ENCODE measurements around the gene KCNQ2.

The KCNQ2 gene

DNA sequence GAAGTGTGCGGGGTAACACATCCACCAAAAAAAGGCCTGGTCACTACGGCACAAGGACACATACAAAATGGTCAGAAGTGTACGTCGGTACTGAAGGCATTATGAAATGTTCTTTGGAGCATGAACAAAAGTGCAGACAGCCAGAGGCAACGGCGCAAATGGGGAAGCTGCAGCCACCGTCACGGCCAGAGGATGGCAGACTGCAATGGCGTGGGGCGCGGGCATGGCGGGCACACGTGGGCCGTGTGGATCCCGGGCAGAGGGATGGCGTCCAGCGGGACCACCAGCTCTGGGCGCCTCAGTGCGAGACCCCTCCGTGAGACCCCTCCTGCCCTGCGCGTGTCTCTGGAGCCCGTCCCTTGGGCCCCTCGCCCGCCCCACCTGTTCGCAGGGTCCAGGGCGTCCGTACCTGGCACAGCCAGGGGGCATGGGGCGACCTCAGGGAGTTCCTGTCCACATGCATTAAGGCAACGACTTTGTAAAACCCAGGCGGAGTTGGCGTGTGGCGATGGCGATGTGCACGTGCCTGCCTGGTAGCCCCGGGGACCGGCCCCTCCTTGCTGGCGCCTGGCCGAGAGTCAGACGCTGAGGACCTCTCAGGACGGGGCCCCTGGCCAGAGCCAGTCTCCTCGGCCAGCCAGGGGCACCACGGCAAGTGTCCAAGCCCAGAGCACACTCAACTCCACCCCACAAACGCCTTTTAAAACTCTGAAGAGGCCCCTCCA is 71.8 kb downstream of the KCNQ2 start:
- no peak for DNase-seq

DNA sequence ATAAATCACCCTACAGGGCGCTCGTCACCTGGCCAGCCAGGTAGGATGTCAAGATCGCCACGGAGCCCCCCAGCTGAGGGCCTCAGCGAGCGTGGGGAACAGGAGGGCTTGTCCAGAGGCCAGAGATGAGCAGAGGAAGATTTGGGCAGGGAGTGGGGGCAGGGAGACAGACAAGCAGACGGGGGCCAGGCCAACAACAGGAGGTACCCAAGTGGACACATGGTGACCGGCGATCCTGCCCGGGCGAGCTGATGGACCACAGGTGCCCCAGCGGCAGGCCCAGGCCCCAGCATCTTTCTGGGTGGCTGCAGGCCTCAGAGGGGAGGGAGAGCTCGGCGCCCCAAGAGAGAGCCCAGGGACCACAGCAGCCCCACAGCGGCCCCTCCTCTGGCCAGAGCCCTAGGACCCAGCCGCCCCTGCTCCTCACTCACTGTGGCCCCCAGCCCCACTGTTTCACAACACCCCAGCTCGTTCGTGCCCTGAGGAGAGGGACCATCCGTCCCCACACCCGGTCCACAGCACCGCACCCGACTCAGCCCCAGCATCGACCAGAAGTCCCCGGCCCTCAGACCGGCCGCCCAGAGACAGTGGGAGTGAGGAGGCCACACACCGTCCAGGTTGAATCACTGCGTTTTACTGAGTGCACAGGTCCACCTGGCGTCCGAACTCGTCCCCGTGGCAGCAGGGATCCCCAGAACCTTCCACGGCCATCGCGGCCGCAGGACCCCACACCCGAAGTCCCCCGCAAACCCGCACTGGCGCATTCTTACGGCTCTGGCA is 72.7 kb downstream of the KCNQ2 start:
- DNase-seq = no peak

DNA sequence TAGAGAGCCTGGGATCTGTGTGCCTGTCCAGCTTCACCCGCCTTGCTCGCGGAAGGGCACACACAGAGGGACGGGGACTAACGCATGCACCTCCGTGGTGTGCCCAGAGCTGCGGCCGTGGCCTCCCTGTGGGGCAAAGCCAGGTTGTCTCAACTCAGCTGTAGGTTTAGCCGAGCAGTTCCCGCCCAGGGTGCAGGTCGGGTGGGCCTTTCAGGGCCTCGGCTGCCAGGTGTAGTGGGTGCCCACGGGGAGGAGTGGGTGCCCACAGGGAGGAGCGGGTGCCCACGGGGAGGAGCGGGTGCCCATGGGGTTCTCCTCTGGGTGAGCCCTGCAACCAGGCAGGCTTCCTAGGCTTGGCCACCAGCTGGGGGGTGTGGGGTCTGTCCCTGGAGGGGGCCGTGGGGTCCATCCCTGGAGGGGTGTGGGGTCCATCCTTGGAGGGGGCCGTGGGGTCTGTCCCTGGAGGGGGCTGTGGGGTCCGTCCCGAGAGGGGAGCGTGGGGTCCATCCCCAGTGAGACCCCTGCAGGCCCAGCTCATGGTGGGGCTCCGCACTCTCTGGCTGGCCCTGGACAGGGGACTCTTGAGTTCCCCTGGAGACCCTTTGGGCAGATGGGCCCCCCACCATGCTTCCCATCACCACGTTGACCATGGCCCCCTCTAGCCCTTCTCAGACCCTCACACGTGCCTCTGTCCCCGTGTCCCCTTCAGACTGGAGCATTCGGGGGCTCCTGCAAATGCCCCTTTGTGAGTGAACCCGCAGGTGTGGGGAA is 73.5 kb downstream of the KCNQ2 start:
- no peak for DNase-seq

DNA sequence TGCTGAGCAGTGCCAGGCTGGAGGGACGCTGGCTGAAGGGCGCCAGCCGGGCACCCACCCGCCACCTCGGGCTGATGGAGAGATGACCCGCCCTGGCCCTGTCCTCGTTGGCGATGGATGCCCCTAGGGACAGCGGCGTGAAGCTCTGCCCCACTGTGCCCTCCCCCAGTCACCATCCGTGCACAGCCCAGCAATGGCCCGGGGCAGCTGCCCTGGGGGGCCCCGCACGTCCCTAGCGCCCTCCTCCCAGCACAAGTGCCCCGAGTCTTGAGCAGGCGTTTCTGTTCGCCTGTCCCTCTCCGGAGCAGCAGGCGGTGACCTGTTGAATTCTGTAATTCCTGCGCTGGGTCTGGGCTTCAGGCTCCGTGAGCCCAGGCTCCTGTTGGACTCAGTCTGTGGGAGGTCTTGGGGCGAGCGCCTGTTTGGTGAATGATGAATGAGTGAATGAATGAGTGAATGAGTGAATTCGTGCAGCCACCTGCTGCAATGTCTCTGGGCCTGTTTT is 74.5 kb downstream of the KCNQ2 start:
- no peak for DNase-seq

DNA sequence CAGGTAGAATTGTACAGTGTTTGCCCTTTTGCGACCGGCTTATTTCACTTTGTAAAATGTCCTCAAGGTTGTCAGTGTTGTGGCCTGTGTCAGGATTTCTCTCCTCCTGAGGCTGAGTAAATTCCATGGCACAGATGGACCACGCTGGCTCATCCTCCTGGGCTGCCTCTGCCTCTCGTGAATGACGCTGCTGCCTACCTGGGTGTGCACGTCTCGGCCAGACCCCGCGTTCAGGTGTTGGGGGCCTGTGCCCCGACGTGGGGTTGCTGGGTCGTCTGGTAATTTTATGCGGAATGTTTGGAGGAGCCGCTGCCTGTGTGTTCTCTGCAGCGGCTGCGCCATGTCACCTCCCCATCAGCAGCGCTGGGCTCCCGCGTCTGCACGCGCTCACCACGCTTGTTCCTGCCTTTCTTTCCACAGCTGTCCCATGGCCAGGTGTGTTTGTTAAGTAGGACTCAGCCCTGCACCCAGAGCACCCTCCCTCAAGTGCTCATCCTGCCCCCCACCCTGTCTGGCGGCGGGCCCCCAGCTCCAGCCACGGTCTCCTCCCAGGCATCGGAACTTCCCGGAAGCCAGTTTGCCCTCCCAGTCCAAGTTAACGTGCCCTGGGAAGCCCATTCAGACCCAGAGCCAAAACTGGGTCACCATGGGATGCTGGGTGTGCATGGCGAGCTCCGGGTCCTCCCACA is 75.2 kb downstream of the KCNQ2 start:
- no peak for DNase-seq

- DNase-seq = no peak
Measured at GRCh38 chr20:63396300-63396699, 76.2 kb downstream of the KCNQ2 start.

GRCh38 chr20:63395723-63396122 is 76.7 kb downstream of the KCNQ2 start:
- no peak for DNase-seq

DNA sequence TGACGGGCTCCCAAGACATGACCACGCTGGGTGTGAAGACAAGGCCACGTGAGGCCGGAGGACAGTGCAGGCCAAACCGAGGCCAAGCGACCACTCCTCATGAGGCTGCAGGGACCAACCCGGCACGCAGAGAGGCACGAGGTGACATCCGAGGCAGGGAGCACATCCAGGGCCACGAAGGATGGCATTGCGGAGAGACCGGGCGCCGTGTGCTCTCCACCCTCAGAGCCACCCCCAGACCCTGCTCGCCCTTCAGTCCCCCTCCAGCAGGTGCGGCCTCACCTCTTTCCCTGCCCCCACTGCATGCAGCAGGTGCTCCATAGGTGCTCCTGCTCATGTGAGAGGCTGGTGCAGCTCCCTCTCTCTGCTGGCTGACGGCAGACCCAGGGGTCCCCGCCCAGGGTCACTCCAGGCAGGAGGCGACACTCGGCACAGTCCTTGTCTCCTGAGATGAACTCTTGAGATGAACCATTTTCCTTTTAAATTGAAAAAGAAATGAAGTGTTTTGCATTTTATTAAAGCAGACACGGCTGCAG is 77.5 kb downstream of the KCNQ2 start:
- no peak for DNase-seq

DNA sequence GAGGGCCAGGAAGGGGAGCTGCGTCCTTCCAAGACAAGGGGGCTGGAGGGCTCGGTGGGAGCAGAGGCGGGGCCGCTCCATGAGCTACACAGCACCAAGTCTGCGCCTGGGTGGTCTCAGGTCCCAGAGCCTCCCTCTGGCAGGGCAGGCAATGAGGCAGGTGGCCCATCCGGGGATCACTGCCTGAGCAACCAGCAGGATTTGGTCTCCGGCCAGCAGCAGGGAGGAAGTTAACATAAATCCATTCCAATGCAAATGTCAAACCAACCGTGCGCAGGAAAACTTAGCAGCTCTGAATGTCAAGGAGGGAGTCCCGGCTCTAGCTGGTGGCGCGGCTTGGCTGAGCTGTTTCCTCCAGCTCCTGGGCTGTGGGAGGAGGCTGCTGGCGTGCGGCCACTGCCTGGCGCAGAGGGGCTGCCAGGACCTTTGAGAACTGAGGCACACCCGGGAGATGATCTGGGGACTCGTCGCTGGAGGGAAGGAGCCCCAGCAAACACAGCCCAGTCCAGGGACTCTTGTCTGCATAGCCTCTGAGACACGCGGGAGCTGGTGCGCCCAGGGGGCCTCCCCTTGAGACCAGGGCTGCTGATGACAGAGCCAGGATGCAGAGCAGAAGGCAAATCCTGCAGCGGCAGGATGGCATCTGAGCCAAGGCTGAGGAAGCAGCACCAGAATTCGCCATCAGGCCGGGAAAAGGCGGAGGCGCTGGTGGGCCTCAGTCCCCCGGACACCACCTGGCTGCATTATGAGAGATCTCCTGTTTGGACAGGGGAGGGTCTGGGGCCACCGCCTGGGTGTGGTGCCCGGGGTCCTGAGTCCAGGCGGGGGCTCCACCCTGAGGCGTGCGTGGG is 78.2 kb downstream of the KCNQ2 start:
- no peak for DNase-seq

GRCh38 chr20:63393566-63393965 is 78.9 kb downstream of the KCNQ2 start:
- no peak for DNase-seq

- DNase-seq = no peak
Measured at GRCh38 chr20:63392465-63393365, 79.7 kb downstream of the KCNQ2 start.

DNA sequence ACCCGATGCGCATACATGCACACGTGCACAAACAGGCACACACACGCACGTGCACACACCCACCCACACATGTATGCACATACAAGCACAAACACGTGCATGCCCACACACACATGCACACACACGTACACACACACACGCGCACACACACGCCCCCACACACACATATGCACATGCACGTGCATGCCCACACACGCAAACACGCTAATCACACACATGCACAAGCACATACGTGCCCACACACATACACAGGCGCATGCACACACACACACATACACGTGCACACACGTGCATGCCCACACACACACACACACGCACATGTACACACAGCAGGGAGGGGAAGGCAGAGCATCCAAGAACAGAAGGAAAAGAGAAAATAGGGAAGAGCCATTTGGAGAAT is 84.5 kb downstream of the KCNQ2 start:
- no peak for DNase-seq

GRCh38 chr20:63387393-63387792 is 85.1 kb downstream of the KCNQ2 start:
- no peak for DNase-seq

DNA sequence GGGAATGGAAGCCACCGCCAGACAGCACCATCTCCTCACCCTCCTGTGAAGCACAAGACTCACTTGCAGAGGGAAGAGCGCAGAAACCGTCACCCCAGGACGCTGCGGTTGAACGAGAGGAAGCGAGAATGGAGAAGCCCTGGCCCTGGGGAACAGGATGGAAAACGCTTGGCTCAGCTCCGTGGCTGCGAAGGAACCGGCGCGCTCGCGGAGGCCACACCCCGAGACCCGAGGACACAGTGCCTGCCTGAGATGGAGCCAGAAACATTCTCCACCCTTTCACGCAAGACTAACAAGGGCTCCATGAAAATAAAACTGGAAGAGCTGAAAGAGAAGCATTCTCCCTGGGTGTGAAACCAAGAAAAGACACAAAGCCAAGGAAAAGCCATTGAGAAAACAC is 86.0 kb downstream of the KCNQ2 start:
- no peak for DNase-seq

- DNase-seq = no peak
Measured at GRCh38 chr20:63385819-63386218, 86.6 kb downstream of the KCNQ2 start.

- no peak for DNase-seq
Measured at GRCh38 chr20:63384336-63384735, 88.1 kb downstream of the KCNQ2 start.

GRCh38 chr20:63383556-63383955 is 88.9 kb downstream of the KCNQ2 start:
- no peak for DNase-seq

DNA sequence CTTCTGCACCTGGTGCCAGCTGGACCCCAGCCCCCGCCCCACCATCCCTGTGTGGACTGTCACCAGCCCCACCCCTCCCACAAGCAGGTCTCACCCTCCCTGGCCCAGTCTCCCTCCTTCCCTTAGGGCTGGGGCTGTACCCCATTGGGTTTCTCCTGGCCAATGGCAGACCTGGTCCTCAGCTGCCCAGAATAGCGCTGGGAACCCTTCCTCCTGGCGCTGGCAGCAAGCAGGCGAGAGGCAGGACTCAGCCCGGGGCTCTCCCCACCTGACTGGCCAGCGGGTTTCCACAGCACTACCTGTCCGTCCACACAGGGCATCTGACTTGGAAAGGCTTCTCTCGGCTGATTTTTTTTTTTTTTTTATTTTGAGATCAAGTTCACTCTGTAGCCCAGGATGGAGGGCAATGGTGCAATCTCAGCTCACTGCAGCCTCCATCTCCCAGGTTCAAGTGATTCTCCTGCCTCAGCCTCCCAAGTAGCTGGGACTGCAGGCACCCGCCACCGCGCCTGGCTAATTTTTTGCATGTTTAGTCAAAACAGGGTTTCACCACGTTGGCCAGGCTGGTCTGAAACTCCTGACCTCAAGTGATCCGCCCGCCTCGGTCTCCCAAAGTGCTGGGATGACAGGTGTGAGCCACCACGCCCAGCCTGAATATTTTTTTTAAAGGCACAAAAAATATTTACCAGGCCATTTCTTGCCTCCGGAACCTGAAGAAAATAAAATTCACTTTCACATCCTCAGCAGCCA is 89.7 kb downstream of the KCNQ2 start:
- DNase-seq = no peak

GRCh38 chr20:63381781-63382431 is 90.5 kb downstream of the KCNQ2 start:
- DNase-seq = peak; percentile 45
